HG02840 (cell line): ENCODE results near the gene KLRD1.
"Not testable (repeated sequence)": the region's sequence is repeated elsewhere in the genome, so short reads cannot be mapped to it uniquely, and the experiment has no call there.

Experiments used
- ATAC-seq: cut with Tn5 transposase; IDR thresholded peaks from one replicate; pipeline ENCODE4 v1.9.1; 2021; ENCODE audit warnings: mild to moderate bottlenecking, moderate library complexity, moderate number of reproducible peaks; ENCODE audit not compliant: unreplicated experiment, low FRiP score

KLRD1 gene

DNA sequence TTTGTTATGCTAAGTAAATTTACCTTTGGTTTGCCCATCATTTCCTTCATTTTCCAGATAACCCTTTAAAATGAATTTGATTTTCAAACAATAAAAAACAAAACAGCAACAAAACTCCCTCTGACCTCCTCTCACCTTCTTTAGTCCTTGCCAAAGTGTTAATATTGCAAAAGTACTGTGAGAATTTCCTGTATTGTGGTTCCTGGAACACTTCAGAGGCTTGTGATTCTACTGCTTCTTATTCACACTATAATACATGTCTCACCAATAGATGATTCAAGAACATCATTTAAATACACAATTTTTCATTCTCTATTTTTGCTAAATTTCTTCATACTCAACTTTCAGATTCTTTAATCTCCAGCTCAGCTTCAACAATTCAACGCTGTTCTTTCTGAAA, at the start of gene KLRD1:
KLRD1 (plus strand) TSS at position 241 of the 400 bp plus-strand sequence. CDS start 208 bp downstream, outside the sequence.
- no peak for ATAC-seq

- no peak for ATAC-seq
Measured at GRCh38 chr12:10260927-10261326, 46.7 kb upstream of the KLRD1 start.

DNA sequence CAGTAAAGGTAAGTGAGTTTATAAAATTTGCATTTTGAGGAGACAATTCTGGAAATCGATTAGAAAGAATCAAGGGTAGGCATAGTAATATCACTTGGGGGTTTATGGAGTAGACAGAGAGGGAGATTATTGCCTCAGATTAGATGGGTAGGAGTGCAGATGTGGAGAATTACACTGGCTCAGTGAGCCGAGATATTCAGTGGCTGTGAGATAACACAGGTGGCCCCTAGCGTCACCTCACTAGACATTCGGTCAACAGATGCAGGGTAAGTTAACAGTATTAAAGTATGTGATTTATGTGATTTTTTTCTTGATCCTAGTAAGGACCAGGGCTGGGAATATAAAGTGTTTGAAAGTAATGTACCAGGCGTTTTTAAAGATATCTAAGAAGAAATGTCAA, 39.6 kb upstream of the KLRD1 start:
- ATAC-seq, result no peak

DNA sequence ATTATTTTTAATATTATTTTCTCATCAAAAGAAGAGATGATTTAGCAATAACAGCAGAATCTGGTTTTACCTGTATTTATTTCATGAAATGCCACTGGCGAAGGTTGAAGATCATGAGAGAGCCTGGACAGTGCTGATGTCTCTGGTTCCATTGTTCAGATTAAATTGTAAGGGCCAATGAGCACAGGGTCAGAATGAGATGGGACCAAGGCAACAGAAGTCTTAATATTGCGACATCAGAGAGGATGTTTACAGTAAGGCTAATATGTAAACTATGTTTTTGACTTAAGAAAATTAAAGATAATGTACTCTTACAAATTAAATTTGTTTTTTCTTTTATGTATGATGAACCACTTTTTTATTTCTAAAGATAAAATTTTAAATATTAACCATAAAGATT, 35.2 kb upstream of the KLRD1 start:
- no peak for ATAC-seq

DNA sequence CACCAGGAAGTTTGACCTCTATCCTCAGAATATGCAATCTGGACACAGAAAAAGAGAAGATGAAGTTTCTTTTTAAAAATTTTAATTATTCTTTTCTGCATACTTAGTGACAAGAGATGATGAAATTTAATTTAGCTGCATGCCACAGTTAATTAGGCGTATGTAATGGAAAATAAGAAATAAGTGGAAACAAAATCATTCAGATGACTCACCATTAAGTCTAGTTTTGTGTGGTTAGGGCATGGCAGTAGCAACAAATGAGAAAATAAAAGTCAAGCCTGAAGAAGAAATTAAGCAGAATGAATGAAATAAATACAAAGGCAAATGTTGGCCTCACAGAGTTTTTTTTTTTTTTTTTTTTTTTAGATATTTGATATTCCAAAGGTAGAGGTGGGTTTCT, 30.9 kb upstream of the KLRD1 start:
- ATAC-seq, result no peak

DNA sequence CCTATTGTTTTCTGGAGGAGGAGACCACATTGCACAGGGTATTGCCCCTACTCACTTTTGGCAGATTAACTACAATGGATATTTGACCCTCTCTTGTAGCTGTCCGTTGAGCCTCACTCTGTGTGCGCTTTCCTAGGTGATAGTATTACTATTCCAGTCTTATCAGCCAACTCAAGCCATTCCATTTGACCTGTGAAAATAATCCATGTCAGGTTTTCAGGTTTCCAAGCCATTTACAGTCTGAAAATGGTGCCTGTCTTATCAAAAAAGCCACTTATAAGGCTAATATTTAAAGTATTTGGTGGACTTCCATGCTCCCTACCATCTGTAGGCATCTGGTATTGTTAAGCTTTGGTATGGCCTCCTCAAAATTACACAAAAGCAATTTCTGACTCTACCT, 29.6 kb upstream of the KLRD1 start:
- no peak for ATAC-seq

- ATAC-seq, result no peak
Measured at GRCh38 chr12:10279937-10280336, 27.7 kb upstream of the KLRD1 start.

GRCh38 chr12:10283027-10283426, 24.6 kb upstream of the KLRD1 start:
- ATAC-seq, result no peak

- no peak for ATAC-seq
Measured at GRCh38 chr12:10285919-10286318, 21.8 kb upstream of the KLRD1 start.

GRCh38 chr12:10289005-10289754, 18.5 kb upstream of the KLRD1 start:
- ATAC-seq, result no peak

DNA sequence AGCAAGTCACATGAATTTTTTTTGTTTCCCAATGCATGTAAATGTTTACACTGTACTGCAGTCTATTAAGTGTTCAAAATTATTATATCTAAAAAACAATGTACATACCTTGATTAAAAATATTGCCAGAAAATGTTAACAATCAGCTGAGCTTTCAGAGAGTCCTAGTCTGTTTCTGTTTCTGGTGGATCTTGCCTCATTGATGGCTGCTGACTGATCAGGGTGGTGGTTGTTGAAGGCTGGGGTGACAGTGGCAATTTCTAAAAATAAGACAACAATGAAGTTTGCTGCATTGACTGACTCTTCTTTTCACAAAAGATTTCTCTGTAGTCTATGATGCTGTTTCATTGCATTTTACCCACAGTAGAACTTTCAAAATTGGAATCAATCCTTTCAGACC, 16.6 kb upstream of the KLRD1 start:
- ATAC-seq, result no peak

- no peak for ATAC-seq
Measured at GRCh38 chr12:10293151-10293550, 14.5 kb upstream of the KLRD1 start.

GRCh38 chr12:10293570-10294227, 14.0 kb upstream of the KLRD1 start:
- no peak for ATAC-seq

GRCh38 chr12:10301103-10301502, 6.6 kb upstream of the KLRD1 start:
- no peak for ATAC-seq

GRCh38 chr12:10304161-10304574, 3.5 kb upstream of the KLRD1 start:
- ATAC-seq, result no peak

- no peak for ATAC-seq
Measured at GRCh38 chr12:10305411-10305810, 2.3 kb upstream of the KLRD1 start.

GRCh38 chr12:10310926-10311720, 3.5 kb downstream of the KLRD1 start:
- ATAC-seq, result no peak

DNA sequence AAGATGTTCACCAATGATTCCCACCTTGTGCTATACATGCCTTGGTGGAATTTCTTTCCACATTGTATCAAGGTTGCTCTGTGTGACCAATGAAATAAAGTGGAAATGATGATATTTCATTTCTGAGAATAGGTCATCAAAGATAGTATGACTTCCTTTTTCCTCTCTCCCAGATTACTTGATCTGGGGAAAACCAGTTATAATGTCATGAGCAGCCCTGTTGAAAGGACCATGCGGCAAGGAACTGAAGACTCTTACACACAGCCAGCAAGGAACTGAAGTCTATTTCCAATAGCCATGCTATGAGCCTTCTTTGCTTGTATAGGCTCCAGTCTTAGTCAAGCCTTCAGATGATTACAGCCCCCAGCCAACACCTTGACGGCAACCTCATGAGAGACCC, 11.7 kb downstream of the KLRD1 start:
- ATAC-seq, result no peak

GRCh38 chr12:10320643-10321042, 13.0 kb downstream of the KLRD1 start:
- ATAC-seq, result no peak

DNA sequence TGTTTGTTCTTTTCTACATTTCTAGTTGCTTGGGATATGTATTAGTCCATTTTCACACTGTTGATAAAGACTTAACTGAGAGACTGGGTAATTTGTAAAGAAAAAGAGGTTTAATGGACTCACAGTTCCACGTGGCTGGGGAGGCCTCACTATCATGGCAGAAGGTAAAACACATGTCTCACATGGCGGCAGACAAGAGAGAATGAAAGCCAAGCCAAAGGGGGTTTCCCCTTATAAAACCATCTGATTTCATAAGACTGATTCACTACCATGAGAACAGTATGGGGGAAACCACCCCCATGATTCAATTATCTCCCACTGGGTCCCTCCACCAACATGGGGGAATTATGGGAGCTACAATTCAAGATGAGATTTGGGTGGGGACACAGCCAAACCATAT, 21.0 kb downstream of the KLRD1 start:
- not testable (repeated sequence) for ATAC-seq

- ATAC-seq, result no peak
Measured at GRCh38 chr12:10331642-10332239, 24.1 kb downstream of the KLRD1 start.
